IMR-90 (cell line): ENCODE measurements around the gene GRAMD1C. TPM values are rescaled to one million over a fixed set of nuclear protein-coding genes. Genes with fewer than 3 reads are reported as not detected.

Source experiments
- ATAC-seq: fragments of 200-7000 bp; cut with Tn5 transposase; 2 replicates; pipeline ENCODE4 v1.9.1; 2020; ENCODE audit warnings: low read depth, mild to moderate bottlenecking, moderate library complexity
- BruUV-seq: library from RNA; stranded (reverse); fragments of 400-500 nt; replicated peaks from 2 replicates; lab custom pipeline; 2021; lab: Mats Ljungman, UMichigan
- CTCF ChIA-PET: fragments of 300-600 bp; formaldehyde crosslinking; extraction: SDS; loops from one replicate; lab custom pipeline; 2021; ENCODE audit warnings: antibody characterized with exemption; lab: Yijun Ruan, JAX
- POLR2A ChIA-PET: fragments of 300-600 bp; sonication (Branson Sonifier 250); formaldehyde crosslinking; loops from one replicate; lab custom pipeline; 2022; ENCODE audit warnings: antibody characterized with exemption; ENCODE audit not compliant: unreplicated experiment; lab: Charles Lee
- DNase-seq: peaks from one replicate; pipeline ENCODE4 v3.0.0; 2013
- H2AFZ ChIP-seq: replicated peaks from 2 replicates; pipeline ENCODE3; 2013; ENCODE audit warnings: low read length, mild to moderate bottlenecking; ENCODE audit not compliant: poor library complexity
- H2AK5ac ChIP-seq: 2 replicates; pipeline ENCODE4 v1.6.1; 2013; ENCODE audit warnings: low read depth, low read length, inconsistent platforms
- H2AK9ac ChIP-seq: replicated peaks from 2 replicates; pipeline ENCODE3; 2013; ENCODE audit warnings: mild to moderate bottlenecking, low read depth, low read length, moderate library complexity; ENCODE audit not compliant: poor library complexity
- H2BK120ac ChIP-seq: 2 replicates; pipeline ENCODE4 v1.6.1; 2013; ENCODE audit warnings: low read depth, low read length, inconsistent platforms
- H2BK15ac ChIP-seq: 3 replicates; pipeline ENCODE4 v1.6.1; 2013; ENCODE audit warnings: low read depth, low read length, inconsistent platforms
- H2BK20ac ChIP-seq: 2 replicates; pipeline ENCODE4 v1.6.1; 2013; ENCODE audit warnings: low read depth, mild to moderate bottlenecking, inconsistent platforms, low read length, moderate library complexity
- H2BK5ac ChIP-seq: 2 replicates; pipeline ENCODE4 v1.6.1; 2013; ENCODE audit warnings: mild to moderate bottlenecking, low read depth, low read length, inconsistent platforms; ENCODE audit not compliant: poor library complexity, severe bottlenecking
- H3K14ac ChIP-seq: replicated peaks from 2 replicates; pipeline ENCODE4 v1.6.1; 2013; ENCODE audit warnings: low read depth, low read length, inconsistent platforms
- H3K18ac ChIP-seq: 2 replicates; pipeline ENCODE4 v1.6.1; 2013; ENCODE audit warnings: low read depth, low read length, control low read depth
- H3K23ac ChIP-seq: 2 replicates; pipeline ENCODE4 v1.6.1; 2013; ENCODE audit warnings: low read depth, low read length, inconsistent platforms
- H3K27ac ChIP-seq: 2 replicates; pipeline ENCODE4 v1.5.1; 2013; ENCODE audit warnings: mild to moderate bottlenecking, control low read depth, low read length; ENCODE audit not compliant: insufficient read depth
- H3K27me3 ChIP-seq: 2 replicates; pipeline ENCODE4 v1.6.1; 2013; ENCODE audit warnings: low read length; ENCODE audit not compliant: control insufficient read depth, insufficient read depth
- H3K36me3 ChIP-seq: 2 replicates; pipeline ENCODE4 v1.6.1; 2013; ENCODE audit warnings: low read length, mixed read lengths; ENCODE audit not compliant: control insufficient read depth, insufficient read depth
- H3K4ac ChIP-seq: 2 replicates; pipeline ENCODE4 v1.6.1; 2013; ENCODE audit warnings: low read depth, low read length, inconsistent platforms
- H3K4me1 ChIP-seq: 2 replicates; pipeline ENCODE4 v1.6.1; 2013; ENCODE audit warnings: low read length, mixed read lengths; ENCODE audit not compliant: control insufficient read depth, insufficient read depth
- H3K4me2 ChIP-seq: 2 replicates; pipeline ENCODE4 v1.6.1; 2013; ENCODE audit warnings: low read depth, mild to moderate bottlenecking, control low read depth, low read length, moderate library complexity
- H3K4me3 ChIP-seq: 2 replicates; pipeline ENCODE4 v1.5.1; 2013; ENCODE audit warnings: low read depth, mild to moderate bottlenecking, control low read depth, low read length, moderate library complexity; ENCODE audit not compliant: insufficient read depth
- H3K56ac ChIP-seq: 2 replicates; pipeline ENCODE4 v1.6.1; 2013; ENCODE audit warnings: low read length, inconsistent platforms; ENCODE audit not compliant: insufficient read depth; ENCODE audit errors: extremely low read depth
- H3K79me1 ChIP-seq, 2 experiments: 2 replicates each; pipeline ENCODE4 v1.6.1; 2013; ENCODE audit warnings: low read length in 2 of 2, inconsistent platforms in 1 of 2, low read depth in 1 of 2
- H3K9ac ChIP-seq: 2 replicates; pipeline ENCODE4 v1.6.1; 2013; ENCODE audit warnings: low read depth, low read length, control low read depth
- H3K9me1 ChIP-seq: 2 replicates; pipeline ENCODE4 v1.6.1; 2013; ENCODE audit warnings: low read length, inconsistent platforms; ENCODE audit not compliant: insufficient read depth
- H3K9me3 ChIP-seq: 2 replicates; pipeline ENCODE4 v1.6.1; 2013; ENCODE audit warnings: low read length; ENCODE audit not compliant: control insufficient read depth, insufficient read depth
- H4K20me1 ChIP-seq: 2 replicates; pipeline ENCODE4 v1.6.1; 2013; ENCODE audit warnings: low read length, inconsistent platforms; ENCODE audit not compliant: insufficient read depth
- H4K5ac ChIP-seq: 2 replicates; pipeline ENCODE4 v1.6.1; 2013; ENCODE audit warnings: mild to moderate bottlenecking, low read depth, low read length, control low read depth
- H4K8ac ChIP-seq, 2 experiments: 2 replicates each; pipeline ENCODE4 v1.6.1; 2013; ENCODE audit warnings: low read depth in 2 of 2, low read length in 2 of 2, control low read depth in 1 of 2, inconsistent platforms in 1 of 2
- H4K91ac ChIP-seq: 2 replicates; pipeline ENCODE4 v1.6.1; 2013; ENCODE audit warnings: low read depth, low read length, inconsistent platforms; ENCODE audit not compliant: insufficient read depth
- BHLHE40 ChIP-seq: fragments of 150-350 bp; IDR thresholded peaks from 2 replicates; pipeline ENCODE4 v1.6.1; 2016; ENCODE audit warnings: mild to moderate bottlenecking, low read depth, low read length
- CEBPB ChIP-seq: IDR thresholded peaks from 2 replicates; pipeline ENCODE4 v1.6.1; 2012; ENCODE audit warnings: low read depth, low read length, improper control_type of control experiment
- MAFK ChIP-seq: IDR thresholded peaks from 2 replicates; pipeline ENCODE4 v1.6.1; 2012; ENCODE audit warnings: low read depth, low read length, improper control_type of control experiment
- RAD21 ChIP-seq: IDR thresholded peaks from 2 replicates; pipeline ENCODE4 v1.6.1; 2012; ENCODE audit warnings: low read length, improper control_type of control experiment
- WGBS, 2 experiments: methylation state at CpG; one replicate each; pipeline versions ENCODE4 v1.1.5 to v1.1.7; 2013; ENCODE audit warnings: missing lambda C conversion rate in 2 of 2; ENCODE audit not compliant: insufficient read length in 1 of 2; ENCODE audit errors: extremely low coverage in 2 of 2; 5-methylcytosine and 5-hydroxymethylcytosine counted together
- dilution Hi-C: fragments of 300-500 bp; cut with HindIII; formaldehyde crosslinking; loops from one replicate; pipeline ENCODE4 v1.14.3; 2018; ENCODE audit warnings: low sequenced_read_pairs; ENCODE audit not compliant: unreplicated experiment
- in situ Hi-C: fragments of 300-500 bp; cut with MboI; formaldehyde crosslinking; loops from 3 replicates; pipeline ENCODE4 v1.14.3; 2019; ENCODE audit warnings: low sequenced_read_pairs, inconsistent platforms, mixed read lengths
- intact Hi-C: fragments of 100-400 bp; cut with micrococcal nuclease; formaldehyde crosslinking; loops from 2 replicates; pipeline ENCODE4 v1.10.0; 2022
- polyA plus RNA-seq, 3 experiments: library from polyadenylated mRNA; depleted of rRNA; stranded (reverse); fragments of >200 nt; gene quantifications; 2 replicates each; pipeline ENCODE4 v1.2.3, GENCODE V29; 2012; ENCODE audit warnings: low replicate concordance in 1 of 3
- total RNA-seq: library from RNA; depleted of rRNA; stranded (reverse); fragments of >200 nt; gene quantifications from 2 replicates; pipeline ENCODE4 v1.2.3, GENCODE V29; 2012

Gene GRAMD1C
- total and polyA plus RNA-seq, 2 of the 4 experiments (the other 2 are of a cell fraction), result 2.5 to 5.0 TPM

DNA sequence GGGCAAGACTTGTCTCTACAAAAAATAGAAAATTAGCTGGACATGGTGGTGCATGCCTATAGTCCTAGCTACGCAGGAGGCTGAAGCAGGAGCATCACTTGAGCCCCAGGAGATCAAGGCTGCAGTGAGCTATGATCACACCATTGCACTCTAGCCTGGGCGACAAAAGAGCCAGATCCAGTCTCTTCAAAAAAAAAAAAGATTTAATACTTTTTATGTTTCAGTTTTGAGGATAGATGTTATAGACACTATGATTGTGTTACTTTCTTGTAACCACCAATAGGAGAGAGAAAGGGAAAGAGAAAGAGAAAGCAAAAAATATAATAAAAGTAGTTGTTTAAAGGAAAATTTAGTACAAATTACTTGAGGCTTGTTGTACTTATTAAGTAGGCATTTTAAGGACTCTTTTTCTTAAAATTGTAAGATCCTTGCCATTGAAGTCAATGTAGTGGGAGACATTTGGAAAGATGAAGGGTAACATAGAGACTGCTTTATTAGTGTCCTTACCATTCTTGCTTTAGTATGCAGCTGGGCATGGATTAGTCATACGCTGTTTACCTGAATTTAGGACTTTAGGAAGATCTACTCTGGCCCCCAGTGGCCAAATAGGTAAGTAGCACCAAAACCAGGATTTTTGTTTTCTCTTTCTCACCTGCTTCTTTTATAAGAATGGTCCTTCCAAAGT, 74.1 kb downstream of the GRAMD1C start (continued):
- no peak for TF ChIP-seq CEBPB
- peak; percentile 74 for TF ChIP-seq RAD21

DNA sequence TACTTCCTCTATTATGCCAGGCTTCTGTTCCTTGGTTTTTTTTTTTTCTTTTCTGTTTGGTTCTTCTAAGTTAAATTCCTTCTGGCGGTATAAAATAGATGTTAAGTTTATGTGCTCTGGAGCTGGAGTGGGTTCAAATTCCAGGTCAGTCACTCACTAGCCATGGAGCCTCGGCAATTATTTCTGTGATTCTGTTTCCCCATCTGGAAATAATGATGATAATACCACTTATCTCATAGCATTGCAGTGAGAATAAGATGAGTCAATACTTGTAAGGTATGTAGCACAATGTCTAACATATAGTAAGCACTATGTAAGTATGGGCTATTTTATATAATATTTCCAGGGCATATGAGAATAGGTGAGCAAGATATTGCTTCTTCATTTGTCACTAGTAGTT, 76.1 kb downstream of the GRAMD1C start:
- no peaks in the 10 kb centered on the region for H3K79me1 ChIP-seq
- no peak overlapping the region for H2BK15ac ChIP-seq
- no peak overlapping the region for H2BK20ac ChIP-seq
- in situ Hi-C loops (loop anchor here (5.0 to 10.0 kb wide), 2 partner anchors 72 to 180 kb away; no protein-coding TSS in a partner anchor), intact Hi-C loops (no loop called here), dilution Hi-C loops (no loop called here)
- WGBS, 2 experiments, result no CpG with 5 or more reads among the region's 2 CpGs
- no peak overlapping the region for H3K27ac ChIP-seq
- 0 out of 2 replicates have a peak, but pooled peaks cover 2% of the 10 kb centered on the region for H3K4me1 ChIP-seq
- peak overlapping the region; percentile 51; the same call in 1 of the 2 replicates for H3K4me2 ChIP-seq
- H2AFZ ChIP-seq, result no peak overlapping the region
- H4K8ac ChIP-seq, result no peak overlapping the region
- no peak overlapping the region for H2AK5ac ChIP-seq
- TF ChIP-seq BHLHE40 (0 out of 2 replicates have a peak, but pooled peaks have one; percentile 11), MAFK (no peak)
- H3K4ac ChIP-seq, result no peak overlapping the region
- ATAC-seq (peak; percentile 72), DNase-seq (peak; percentile 75)
- no peaks in the 10 kb centered on the region for H3K9me3 ChIP-seq
- CTCF ChIA-PET, result interaction anchor here (0.7 to 2.3 kb wide), 4 partner anchors 76 to 248 kb away, joined by 3 to 6 read pairs (median 4); partner anchors contain the start of gene GRAMD1C
- H3K9ac ChIP-seq, result no peak overlapping the region
- no peak overlapping the region for H2BK120ac ChIP-seq
- H3K4me3 ChIP-seq, result no peak overlapping the region
- no peak overlapping the region for H3K23ac ChIP-seq
- BruUV-seq, result no TSS peak
- no peak overlapping the region for H2AK9ac ChIP-seq
- no peak overlapping the region for H4K91ac ChIP-seq
- H3K36me3 ChIP-seq, result no peaks in the 10 kb centered on the region
- no peak overlapping the region for H4K5ac ChIP-seq
- H3K27me3 ChIP-seq, result no peaks in the 10 kb centered on the region
- POLR2A ChIA-PET, result no interaction called here
- H4K20me1 ChIP-seq, result no peaks in the 10 kb centered on the region
- H3K14ac ChIP-seq, result no peak overlapping the region
- H2BK5ac ChIP-seq, result peak overlapping the region; percentile 78
- H3K9me1 ChIP-seq, result no peaks in the 10 kb centered on the region
- no peak overlapping the region for H3K56ac ChIP-seq
- no peak overlapping the region for H3K18ac ChIP-seq
